GM18951 (cell line): ENCODE results near the gene PCDHB16.
"Not testable (repeated sequence)": the region's sequence is repeated elsewhere in the genome, so short reads cannot be mapped to it uniquely, and the experiment has no call there.

Experiments used
- POLR2A ChIP-seq: IDR thresholded peaks from 4 replicates; pipeline ENCODE4 v1.6.1; 2011; ENCODE audit warnings: mild to moderate bottlenecking; ENCODE audit not compliant: insufficient read length, insufficient read depth; ENCODE audit errors: extremely low read depth
- in situ Hi-C: fragments of 300-500 bp; cut with MboI; formaldehyde crosslinking; loops from one replicate; pipeline ENCODE4 v1.12.0; 2022; ENCODE audit warnings: low sequenced_read_pairs, mixed read lengths, inconsistent platforms; ENCODE audit not compliant: unreplicated experiment

Gene PCDHB16

DNA sequence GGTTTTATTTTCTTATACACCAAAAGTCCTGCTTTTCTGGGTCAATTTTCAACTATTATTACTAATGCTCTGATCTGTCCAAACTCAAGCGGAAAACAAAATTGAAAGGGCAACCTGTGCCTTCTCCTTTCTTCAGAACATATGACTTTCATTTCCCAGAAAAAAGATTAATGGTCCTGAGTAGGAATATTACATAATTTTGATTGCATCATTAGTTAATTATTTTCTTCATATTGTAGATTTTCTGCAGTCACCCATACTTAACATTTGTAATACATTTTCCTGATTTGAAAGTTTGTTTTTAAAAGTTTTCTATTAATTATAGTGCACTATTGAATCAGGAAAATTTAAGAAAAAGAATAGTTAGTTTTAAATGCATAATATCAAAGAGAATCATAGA lies 6.3 kb upstream of the PCDHB16 start:
- no peak for TF ChIP-seq POLR2A
- in situ Hi-C loops = no loop called here

DNA sequence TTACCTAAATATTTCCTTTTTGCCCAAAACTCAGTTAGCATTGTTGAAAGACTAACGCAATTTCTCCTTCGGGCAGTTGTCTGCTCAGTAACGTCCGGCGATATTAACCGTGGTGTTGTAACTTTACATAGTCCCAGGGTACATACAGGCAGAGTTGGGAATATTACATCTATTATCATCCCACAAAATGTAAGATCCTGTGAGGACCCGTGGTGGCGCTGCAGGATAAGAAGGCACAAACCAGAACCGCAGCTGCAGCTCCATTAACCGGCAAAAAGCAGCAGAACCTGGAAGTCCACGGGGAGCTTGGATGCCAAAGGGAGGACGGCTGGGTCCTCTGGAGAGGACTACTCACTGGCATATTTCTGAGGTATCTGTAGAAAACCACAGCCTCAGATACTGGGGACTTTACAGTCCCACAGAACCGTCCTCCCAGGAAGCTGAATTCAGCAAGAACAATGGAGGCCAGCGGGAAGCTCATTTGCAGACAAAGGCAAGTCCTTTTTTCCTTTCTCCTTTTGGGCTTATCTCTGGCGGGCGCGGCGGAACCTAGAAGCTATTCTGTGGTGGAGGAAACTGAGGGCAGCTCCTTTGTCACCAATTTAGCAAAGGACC lies 4.5 kb upstream of the PCDHB16 start, which contains the start of gene PCDHB8:
TSS of gene PCDHB8 (plus strand) at position 214 of the 615 bp plus-strand sequence. CDS start at position 459, 245 bp downstream.
- in situ Hi-C loops = not testable (repeated sequence)

DNA sequence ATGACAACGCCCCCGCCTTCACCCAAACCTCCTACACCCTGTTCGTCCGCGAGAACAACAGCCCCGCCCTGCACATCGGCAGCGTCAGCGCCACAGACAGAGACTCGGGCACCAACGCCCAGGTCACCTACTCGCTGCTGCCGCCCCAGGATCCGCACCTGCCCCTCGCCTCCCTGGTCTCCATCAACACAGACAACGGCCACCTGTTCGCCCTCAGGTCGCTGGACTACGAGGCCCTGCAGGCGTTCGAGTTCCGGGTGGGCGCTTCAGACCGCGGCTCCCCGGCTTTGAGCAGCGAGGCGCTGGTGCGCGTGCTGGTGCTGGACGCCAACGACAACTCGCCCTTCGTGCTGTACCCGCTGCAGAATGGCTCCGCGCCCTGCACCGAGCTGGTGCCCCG lies 2.8 kb upstream of the PCDHB16 start:
- in situ Hi-C loops = not testable (repeated sequence)

DNA sequence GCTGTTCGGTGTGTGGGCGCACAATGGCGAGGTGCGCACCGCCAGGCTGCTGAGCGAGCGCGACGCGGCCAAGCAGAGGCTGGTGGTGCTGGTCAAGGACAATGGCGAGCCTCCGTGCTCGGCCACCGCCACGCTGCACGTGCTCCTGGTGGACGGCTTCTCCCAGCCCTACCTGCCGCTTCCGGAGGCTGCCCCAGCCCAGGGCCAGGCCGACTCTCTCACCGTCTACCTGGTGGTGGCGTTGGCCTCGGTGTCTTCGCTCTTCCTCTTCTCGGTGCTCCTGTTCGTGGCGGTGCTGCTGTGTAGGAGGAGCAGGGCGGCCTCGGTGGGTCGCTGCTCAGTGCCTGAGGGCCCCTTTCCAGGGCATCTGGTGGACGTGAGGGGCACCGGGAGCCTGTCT lies 2.3 kb upstream of the PCDHB16 start:
- in situ Hi-C loops = not testable (repeated sequence)

DNA sequence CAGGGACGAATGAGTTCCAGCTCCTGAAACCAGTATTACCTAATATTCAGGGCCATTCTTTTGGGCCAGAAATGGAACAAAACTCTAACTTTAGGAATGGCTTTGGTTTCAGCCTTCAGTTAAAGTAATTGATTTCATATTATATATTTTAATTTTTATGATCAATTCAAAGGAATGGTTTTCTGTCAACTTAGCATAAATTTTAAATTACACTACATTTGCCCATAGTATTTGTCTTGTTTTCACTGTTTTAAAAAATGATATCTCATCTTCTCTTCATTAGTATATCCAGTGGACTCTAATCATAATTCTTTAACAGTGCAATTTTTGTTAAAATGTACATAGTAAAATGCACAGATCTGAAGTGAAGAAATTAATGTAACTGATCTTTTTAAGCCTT lies 1.9 kb upstream of the PCDHB16 start:
- no peak for TF ChIP-seq POLR2A
- in situ Hi-C loops = no loop called here

DNA sequence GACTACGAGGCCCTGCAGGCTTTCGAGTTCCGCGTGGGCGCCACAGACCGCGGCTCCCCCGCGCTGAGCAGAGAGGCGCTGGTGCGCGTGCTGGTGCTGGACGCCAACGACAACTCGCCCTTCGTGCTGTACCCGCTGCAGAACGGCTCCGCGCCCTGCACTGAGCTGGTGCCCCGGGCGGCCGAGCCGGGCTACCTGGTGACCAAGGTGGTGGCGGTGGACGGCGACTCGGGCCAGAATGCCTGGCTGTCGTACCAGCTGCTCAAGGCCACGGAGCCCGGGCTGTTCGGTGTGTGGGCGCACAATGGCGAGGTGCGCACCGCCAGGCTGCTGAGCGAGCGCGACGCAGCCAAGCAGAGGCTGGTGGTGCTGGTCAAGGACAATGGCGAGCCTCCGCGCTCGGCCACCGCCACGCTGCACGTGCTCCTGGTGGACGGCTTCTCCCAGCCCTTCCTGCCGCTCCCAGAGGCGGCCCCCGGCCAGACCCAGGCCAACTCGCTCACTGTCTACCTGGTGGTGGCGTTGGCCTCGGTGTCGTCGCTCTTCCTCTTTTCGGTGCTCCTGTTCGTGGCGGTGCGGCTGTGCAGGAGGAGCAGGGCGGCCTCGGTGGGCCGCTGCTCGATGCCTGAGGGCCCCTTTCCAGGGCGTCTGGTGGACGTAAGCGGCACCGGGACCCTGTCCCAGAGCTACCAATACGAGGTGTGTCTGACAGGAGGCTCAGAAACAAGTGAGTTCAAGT lies 2.1 kb downstream of the PCDHB16 start:
- in situ Hi-C loops = not testable (repeated sequence)

DNA sequence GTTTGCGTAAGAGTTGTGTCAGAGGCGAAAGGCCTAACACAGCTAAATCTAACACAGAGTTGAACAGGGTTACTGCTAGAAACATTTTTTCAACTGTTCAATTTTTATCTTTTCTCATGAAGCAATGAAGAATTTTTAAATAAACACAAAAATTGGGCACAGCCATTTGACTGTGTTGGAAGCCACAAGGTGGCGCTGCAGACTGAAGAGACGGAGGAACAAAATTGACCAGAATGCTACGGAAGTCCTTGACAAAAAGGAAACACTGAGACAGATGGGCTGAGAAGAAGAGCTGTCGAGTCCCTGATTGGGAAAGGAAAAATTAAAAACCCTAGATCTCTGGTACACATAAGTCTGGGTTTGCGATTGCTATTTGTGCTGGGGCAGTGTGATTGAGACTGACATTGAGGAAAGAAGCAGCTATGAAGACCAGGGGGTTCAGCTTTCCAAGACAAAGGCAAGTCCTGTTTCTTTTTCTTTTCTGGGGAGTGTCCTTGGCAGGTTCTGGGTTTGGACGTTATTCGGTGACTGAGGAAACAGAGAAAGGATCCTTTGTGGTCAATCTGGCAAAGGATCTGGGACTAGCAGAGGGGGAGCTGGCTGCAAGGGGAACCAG lies 4.8 kb downstream of the PCDHB16 start, which contains the start of gene PCDHB9:
TSS of gene PCDHB9 (plus strand) at position 265 of the 616 bp plus-strand sequence. CDS start at position 423, 158 bp downstream.
- in situ Hi-C loops = no loop called here
- no peak for TF ChIP-seq POLR2A

DNA sequence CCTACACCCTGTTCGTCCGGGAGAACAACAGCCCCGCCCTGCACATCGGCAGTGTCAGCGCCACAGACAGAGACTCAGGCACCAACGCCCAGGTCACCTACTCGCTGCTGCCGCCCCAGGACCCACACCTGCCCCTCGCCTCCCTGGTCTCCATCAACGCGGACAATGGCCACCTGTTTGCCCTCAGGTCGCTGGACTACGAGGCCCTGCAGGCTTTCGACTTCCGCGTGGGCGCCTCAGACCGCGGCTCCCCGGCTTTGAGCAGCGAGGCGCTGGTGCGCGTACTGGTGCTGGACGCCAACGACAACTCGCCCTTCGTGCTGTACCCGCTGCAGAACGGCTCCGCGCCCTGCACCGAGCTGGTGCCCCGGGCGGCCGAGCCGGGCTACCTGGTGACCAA lies 6.5 kb downstream of the PCDHB16 start:
- in situ Hi-C loops = not testable (repeated sequence)

DNA sequence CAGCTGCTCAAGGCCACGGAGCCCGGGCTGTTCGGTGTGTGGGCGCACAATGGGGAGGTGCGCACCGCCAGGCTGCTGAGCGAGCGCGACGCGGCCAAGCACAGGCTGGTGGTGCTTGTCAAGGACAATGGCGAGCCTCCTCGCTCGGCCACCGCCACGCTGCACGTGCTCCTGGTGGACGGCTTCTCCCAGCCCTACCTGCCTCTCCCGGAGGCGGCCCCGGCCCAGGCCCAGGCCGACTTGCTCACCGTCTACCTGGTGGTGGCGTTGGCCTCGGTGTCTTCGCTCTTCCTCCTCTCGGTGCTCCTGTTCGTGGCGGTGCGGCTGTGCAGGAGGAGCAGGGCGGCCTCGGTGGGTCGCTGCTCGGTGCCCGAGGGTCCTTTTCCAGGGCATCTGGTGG lies 6.9 kb downstream of the PCDHB16 start:
- in situ Hi-C loops = not testable (repeated sequence)

DNA sequence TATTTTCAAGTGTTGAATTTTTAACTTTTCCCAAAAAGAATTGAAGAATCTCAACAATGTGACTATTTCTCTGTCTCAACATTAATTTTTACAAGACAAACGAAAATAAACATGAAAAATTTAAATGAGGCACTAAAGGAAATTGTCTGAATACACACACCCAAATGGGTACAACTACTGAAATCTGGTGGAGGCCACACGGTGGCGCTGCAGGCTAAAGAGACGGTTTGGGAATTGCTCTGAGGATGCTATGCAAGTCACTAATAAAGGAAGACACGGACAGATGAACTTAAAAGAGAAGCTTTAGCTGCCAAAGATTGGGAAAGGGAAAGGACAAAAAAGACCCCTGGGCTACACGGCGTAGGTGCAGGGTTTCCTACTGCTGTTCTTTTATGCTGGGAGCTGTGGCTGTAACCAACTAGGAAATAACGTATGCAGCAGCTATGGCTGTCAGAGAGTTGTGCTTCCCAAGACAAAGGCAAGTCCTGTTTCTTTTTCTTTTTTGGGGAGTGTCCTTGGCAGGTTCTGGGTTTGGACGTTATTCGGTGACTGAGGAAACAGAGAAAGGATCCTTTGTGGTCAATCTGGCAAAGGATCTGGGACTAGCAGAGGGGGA lies 10.0 kb downstream of the PCDHB16 start, which contains the start of gene PCDHB10:
TSS of gene PCDHB10 (plus strand) at position 244 of the 616 bp plus-strand sequence. CDS start at position 444, 200 bp downstream.
- in situ Hi-C loops = no loop called here
- no peak for TF ChIP-seq POLR2A

DNA sequence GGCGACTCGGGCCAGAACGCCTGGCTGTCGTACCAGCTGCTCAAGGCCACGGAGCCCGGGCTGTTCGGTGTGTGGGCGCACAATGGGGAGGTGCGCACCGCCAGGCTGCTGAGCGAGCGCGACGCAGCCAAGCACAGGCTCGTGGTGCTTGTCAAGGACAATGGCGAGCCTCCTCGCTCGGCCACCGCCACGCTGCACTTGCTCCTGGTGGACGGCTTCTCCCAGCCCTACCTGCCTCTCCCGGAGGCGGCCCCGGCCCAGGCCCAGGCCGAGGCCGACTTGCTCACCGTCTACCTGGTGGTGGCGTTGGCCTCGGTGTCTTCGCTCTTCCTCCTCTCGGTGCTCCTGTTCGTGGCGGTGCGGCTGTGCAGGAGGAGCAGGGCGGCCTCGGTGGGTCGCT lies 12.1 kb downstream of the PCDHB16 start:
- in situ Hi-C loops = not testable (repeated sequence)

DNA sequence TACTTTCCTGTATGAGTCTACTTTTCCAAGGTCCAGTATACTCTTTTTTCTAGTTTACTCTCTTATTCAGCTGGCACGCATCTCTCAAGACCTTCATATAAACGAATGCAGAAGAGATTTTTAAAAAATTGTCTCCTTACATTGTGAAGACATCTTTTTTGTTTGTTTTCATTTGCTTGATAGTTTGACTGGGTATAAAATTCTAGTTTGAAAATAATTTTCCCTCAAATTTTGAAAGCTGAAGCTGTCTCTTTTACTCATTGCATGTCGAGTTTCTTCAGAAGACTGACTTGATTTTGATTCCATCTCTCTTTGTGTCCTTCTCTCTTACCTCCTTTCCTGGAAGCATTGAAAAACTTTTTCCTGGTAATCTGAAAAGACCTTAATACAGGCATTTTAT lies 14.2 kb downstream of the PCDHB16 start:
- in situ Hi-C loops = no loop called here
- no peak for TF ChIP-seq POLR2A

DNA sequence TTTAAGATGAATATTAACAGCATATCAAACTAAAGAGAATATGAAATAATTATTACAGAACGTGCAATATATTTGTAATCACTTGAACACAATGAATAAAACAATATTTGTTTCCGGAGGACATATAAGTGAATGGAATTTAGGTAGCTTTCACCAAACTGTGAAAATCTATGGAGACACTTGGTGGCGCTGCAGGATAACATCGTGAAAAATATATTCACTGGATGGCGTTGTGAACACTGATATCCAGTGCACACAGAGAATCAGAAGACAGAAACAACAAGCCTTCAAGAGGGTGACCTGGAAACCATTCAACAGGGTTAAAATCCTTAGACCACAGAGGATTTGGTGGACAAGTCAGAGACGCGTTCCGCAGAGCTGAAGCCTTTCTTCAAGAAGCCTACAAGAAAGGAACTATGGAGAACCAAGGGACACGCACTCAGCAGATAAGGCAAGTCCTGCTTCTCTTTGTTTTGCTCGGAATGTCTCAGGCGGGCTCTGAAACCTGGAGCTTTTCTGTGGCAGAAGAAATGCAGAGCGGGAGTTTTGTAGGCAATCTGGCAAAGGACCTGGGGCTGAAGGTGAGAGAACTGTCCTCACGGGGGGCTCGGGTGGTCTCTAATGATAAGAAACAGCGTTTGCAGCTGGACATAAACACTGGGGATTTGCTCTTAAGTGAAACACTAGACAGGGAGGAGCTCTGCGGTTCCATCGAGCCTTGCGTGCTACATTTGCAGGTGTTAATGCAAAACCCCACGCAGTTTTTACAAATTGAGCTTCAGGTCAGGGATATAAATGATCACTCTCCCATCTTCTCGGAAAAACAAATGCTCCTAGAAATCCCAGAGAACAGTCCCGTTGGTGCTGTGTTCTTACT lies 17.4 kb downstream of the PCDHB16 start, which contains the start of gene PCDHB11:
TSS of gene PCDHB11 (plus strand) at position 269 of the 877 bp plus-strand sequence. CDS start at position 417, 148 bp downstream.
- no peak for TF ChIP-seq POLR2A
- in situ Hi-C loops = no loop called here

DNA sequence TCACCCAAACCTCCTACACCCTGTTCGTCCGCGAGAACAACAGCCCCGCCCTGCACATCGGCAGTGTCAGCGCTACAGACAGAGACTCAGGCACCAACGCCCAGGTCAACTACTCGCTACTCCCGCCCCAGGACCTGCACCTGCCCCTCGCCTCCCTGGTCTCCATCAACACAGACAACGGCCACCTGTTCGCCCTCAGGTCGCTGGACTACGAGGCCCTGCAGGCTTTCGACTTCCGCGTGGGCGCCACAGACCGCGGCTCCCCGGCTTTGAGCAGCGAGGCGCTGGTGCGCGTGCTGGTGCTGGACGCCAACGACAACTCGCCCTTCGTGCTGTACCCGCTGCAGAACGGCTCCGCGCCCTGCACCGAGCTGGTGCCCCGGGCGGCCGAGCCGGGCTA lies 18.9 kb downstream of the PCDHB16 start:
- in situ Hi-C loops = not testable (repeated sequence)

DNA sequence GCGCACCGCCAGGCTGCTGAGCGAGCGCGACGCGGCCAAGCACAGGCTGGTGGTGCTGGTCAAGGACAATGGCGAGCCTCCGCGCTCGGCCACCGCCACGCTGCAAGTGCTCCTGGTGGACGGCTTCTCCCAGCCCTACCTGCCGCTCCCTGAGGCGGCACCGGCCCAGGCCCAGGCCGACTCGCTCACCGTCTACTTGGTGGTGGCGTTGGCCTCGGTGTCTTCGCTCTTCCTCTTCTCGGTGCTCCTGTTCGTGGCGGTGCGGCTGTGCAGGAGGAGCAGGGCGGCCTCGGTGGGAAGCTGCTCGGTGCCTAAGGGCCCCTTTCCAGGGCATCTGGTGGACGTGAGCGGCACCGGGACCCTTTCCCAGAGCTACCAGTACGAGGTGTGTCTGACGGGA lies 19.5 kb downstream of the PCDHB16 start:
- in situ Hi-C loops = not testable (repeated sequence)
